ENCODE results near the gene ZDHHC4. TPM values are rescaled to one million over a fixed set of nuclear protein-coding genes. Genes with fewer than 3 reads are reported as not detected.

The ZDHHC4 gene
- total and polyA plus RNA-seq, 9 of the 15 experiments (the other 6 are each of a cell fraction or from before 2014, with no cell fraction given) = 33.4 to 106 (median 58.3) TPM

GRCh38 chr7:6636741-6637543 lies 59.7 kb downstream of the ZDHHC4 start, which contains the start of gene ZNF316 (continued):
- TF ChIP-seq, protein P1, sequence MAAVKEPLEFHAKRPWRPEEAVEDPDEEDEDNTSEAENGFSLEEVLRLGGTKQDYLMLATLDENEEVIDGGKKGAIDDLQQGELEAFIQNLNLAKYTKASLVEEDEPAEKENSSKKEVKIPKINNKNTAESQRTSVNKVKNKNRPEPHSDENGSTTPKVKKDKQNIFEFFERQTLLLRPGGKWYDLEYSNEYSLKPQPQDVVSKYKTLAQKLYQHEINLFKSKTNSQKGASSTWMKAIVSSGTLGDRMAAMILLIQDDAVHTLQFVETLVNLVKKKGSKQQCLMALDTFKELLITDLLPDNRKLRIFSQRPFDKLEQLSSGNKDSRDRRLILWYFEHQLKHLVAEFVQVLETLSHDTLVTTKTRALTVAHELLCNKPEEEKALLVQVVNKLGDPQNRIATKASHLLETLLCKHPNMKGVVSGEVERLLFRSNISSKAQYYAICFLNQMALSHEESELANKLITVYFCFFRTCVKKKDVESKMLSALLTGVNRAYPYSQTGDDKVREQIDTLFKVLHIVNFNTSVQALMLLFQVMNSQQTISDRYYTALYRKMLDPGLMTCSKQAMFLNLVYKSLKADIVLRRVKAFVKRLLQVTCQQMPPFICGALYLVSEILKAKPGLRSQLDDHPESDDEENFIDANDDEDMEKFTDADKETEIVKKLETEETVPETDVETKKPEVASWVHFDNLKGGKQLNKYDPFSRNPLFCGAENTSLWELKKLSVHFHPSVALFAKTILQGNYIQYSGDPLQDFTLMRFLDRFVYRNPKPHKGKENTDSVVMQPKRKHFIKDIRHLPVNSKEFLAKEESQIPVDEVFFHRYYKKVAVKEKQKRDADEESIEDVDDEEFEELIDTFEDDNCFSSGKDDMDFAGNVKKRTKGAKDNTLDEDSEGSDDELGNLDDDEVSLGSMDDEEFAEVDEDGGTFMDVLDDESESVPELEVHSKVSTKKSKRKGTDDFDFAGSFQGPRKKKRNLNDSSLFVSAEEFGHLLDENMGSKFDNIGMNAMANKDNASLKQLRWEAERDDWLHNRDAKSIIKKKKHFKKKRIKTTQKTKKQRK (IDR thresholded peaks at IDR 0.05; ENCODE audit: borderline replicate concordance, low read depth, low read length) = no peak
- TF ChIP-seq SIN3B (IDR thresholded peaks at IDR 0.05; ENCODE audit: low read depth) = peak; percentile 44; the same call in 1 of the 2 replicates
- TF ChIP-seq ZSCAN29 (IDR thresholded peaks at IDR 0.05) = no peak
- no peak for TF ChIP-seq CAMTA2 (CRISPR knock-in tag; conservative IDR thresholded peaks at IDR 0.05)
- TF ChIP-seq HMG20A (CRISPR knock-in tag; conservative IDR thresholded peaks at IDR 0.05) = no peak
- no peak for TF ChIP-seq CBX2 (IDR thresholded peaks at IDR 0.05; ENCODE audit: insufficient read depth, low read length, poor library complexity, severe bottlenecking)
- TF ChIP-seq GTF2A2 (tag; IDR thresholded peaks at IDR 0.05) = no peak
- no peak for TF ChIP-seq ZNF398 (CRISPR knock-in tag; IDR thresholded peaks at IDR 0.05)
- TF ChIP-seq ZFX (CRISPR knock-in tag; IDR thresholded peaks at IDR 0.05) = peak; percentile 44
- no peak for TF ChIP-seq EZH2 (IDR thresholded peaks at IDR 0.05; ENCODE audit: borderline replicate concordance, low read depth, low read length)
- TF ChIP-seq RBM25 (IDR thresholded peaks at IDR 0.05; ENCODE audit: low read depth, low read length, severe bottlenecking) = no peak
- TF ChIP-seq HIVEP1 (CRISPR knock-in tag; IDR thresholded peaks at IDR 0.05) = no peak
- peak; percentile 96 for TF ChIP-seq SAFB (IDR thresholded peaks at IDR 0.05; ENCODE audit: borderline replicate concordance, low read depth, low read length)
- TF ChIP-seq ZNF263 (CRISPR knock-in tag; IDR thresholded peaks at IDR 0.05; ENCODE audit: borderline replicate concordance) = no peak
- TF ChIP-seq GABPB1 (CRISPR knock-in tag; IDR thresholded peaks at IDR 0.05) = peak; percentile 74
- TF ChIP-seq, protein P2, sequence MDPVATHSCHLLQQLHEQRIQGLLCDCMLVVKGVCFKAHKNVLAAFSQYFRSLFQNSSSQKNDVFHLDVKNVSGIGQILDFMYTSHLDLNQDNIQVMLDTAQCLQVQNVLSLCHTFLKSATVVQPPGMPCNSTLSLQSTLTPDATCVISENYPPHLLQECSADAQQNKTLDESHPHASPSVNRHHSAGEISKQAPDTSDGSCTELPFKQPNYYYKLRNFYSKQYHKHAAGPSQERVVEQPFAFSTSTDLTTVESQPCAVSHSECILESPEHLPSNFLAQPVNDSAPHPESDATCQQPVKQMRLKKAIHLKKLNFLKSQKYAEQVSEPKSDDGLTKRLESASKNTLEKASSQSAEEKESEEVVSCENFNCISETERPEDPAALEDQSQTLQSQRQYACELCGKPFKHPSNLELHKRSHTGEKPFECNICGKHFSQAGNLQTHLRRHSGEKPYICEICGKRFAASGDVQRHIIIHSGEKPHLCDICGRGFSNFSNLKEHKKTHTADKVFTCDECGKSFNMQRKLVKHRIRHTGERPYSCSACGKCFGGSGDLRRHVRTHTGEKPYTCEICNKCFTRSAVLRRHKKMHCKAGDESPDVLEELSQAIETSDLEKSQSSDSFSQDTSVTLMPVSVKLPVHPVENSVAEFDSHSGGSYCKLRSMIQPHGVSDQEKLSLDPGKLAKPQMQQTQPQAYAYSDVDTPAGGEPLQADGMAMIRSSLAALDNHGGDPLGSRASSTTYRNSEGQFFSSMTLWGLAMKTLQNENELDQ (CRISPR knock-in tag; IDR thresholded peaks at IDR 0.05; ENCODE audit: borderline replicate concordance) = no peak
